Choroid plexus epithelial cell (primary cell): ENCODE results near the gene HSPA4.
A peak's percentile ranks its signal among the peaks of the same experiment; 100 is the strongest.

Experiments used
- DNase-seq: peaks from one replicate; pipeline ENCODE4 v3.0.0-alpha.2; 2010; ENCODE audit warnings: low read depth
- H3K4me3 ChIP-seq: 2 replicates; pipeline ENCODE4 v1.5.1; 2011; ENCODE audit warnings: low read depth, mild to moderate bottlenecking, control low read depth, low read length, moderate library complexity
- TF ChIP-seq, protein P1 (sequence below): conservative IDR thresholded peaks from 2 replicates; pipeline ENCODE4 v1.5.1; 2011; ENCODE audit warnings: low read depth, mild to moderate bottlenecking, control low read depth, inconsistent platforms, low read length, moderate library complexity

Gene HSPA4

DNA sequence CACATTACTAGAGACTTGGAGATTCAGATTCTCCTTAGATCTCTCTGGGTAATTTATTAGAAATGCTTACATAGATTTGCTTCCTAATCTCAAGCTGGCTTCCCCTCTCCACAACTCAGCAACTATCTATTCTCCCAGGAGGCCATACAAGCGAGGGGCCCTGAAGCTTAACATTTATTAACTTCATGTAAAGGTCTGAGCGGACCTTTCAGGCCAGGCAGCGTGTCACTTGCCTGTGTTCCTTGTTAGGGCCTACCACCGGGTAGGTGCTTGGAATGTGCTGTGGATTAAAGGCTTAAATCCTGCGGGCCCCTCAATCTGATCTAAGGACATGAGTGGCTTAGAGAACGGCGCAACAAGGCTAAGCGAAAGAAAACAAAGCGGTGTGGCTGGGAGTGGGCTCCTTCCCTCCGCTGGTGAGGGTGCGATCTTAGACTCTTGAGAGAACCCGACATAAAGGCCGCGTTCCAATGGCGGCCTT, 712 bp upstream of the HSPA4 start:
- DNase-seq: no peak

DNA sequence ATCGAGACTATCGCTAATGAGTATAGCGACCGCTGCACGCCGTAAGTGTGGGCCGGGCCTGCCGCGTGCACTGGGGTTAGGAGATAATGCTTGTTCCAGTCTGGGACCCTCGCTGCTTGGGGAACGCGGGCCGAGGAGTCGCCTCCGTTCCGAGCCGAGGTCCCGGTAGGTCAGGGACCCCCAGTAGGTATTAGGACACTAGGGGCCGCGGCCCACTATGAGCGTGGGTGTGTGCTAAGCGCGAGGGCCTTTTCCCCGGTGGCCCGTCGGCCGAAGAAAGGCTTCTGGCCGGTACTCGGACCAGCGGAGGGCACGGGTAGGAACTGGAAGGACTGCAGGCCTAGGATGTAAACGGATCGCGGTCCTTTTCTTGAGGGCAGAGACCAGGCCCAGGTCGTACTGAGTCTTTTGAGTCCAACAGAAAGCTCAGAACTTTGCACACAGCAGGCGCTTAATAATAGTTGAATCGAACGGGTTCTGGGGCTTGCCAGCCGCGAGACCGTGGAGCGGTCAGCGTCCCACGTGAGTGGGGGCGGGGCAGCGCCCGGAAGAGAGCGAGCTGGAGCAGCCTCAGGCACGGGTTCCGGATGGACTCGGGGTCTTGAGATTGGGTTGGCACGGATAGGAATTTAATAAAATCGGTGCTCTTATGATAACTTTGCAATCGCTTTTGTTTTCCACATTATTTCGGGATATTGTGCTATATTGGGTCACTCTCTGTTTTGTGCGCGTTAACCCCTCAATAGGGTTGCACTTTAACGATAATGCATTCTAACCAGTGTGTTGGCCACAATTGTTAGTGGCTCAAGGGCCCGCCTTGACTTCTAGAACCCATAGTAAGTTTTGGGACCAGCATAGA, 733 bp downstream of the HSPA4 start:
- TF ChIP-seq, protein P1, sequence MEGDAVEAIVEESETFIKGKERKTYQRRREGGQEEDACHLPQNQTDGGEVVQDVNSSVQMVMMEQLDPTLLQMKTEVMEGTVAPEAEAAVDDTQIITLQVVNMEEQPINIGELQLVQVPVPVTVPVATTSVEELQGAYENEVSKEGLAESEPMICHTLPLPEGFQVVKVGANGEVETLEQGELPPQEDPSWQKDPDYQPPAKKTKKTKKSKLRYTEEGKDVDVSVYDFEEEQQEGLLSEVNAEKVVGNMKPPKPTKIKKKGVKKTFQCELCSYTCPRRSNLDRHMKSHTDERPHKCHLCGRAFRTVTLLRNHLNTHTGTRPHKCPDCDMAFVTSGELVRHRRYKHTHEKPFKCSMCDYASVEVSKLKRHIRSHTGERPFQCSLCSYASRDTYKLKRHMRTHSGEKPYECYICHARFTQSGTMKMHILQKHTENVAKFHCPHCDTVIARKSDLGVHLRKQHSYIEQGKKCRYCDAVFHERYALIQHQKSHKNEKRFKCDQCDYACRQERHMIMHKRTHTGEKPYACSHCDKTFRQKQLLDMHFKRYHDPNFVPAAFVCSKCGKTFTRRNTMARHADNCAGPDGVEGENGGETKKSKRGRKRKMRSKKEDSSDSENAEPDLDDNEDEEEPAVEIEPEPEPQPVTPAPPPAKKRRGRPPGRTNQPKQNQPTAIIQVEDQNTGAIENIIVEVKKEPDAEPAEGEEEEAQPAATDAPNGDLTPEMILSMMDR: no peak
- peak; percentile 63 for DNase-seq
- H3K4me3 ChIP-seq: peak overlapping the region; percentile 99

More for the DNA sequence above, 712 bp upstream of the HSPA4 start:
- H3K4me3 ChIP-seq: peak overlapping the region; percentile 99
- TF ChIP-seq, protein P1: no peak

DNA sequence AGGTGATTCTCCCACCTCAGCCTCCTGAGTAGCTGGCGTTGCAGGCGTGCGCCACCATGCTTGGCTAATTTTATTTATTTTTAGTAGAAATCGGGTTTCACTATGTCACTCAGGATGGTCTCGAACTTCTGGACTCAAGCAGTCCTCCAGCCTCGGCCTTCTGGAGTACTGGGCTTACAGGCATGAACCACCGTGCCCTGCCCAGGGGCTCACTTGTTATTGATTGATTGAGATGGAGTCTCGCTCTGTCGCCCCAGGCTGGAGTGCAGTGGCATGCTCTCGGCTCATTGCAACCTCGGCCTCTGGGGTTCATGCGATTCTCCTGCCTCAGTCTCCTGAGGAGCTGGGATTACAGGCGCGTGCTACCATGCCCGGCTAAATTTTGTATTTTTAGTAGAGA, 1.6 kb downstream of the HSPA4 start:
- DNase-seq: no peak
- TF ChIP-seq, protein P1: no peak
- peak overlapping the region; percentile 99 for H3K4me3 ChIP-seq

DNA sequence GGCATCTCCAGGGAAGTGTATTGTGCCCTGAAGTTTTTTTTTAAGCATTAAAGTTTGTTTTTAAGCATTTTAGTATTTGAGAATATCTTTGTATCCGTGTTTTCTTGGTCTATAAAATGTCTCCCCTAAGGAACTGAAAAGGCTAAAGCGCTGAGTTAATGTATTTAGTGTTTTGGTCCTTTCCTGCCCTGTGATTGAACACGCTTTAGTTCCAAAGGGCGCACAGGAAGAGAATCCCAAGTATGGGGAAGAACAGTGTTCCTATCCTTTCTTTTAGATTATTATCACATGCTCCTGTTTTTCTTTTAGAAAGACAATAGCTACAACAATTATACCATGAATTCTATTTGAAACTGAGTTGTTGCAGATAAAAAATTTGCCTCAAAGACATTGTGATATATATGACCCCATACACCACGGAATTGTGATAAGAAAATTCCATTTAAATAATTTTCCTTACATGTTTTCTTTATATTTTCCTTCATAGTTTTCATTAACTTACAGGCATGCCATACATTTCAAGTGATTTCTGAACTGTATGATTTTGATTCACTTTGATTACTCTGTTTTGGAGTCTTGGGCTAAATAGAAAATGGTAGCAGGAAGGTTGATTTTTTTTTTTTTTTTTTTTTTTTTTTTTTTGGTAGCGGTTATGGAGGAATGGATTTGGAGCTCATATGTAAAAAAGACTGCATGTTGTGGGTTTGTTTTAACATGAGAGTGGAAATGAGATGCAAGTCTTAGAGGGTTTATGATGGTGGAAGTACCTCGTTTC, 3.1 kb downstream of the HSPA4 start:
- H3K4me3 ChIP-seq: no peak overlapping the region
- TF ChIP-seq, protein P1: no peak
- no peak for DNase-seq

DNA sequence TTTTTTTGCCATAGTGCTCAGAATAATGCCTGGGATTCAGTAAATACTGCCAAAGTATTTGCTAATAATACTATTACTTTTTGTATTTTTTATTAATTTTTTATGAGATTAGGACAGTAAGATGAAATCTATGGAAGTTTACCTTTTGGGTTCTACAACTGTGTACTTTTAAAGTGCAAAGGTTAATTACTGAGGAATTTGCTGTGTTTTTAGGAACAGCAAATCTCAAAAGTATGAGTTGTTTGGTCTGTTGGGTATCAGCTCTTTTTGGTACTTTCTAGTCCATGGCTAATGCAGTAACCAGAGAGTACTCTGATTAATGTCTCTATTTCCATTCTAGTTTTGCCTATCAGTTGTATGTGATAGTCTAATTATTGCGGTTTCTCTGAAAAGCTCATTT, 5.1 kb downstream of the HSPA4 start:
- H3K4me3 ChIP-seq: no peak overlapping the region
- TF ChIP-seq, protein P1: no peak
- no peak for DNase-seq

DNA sequence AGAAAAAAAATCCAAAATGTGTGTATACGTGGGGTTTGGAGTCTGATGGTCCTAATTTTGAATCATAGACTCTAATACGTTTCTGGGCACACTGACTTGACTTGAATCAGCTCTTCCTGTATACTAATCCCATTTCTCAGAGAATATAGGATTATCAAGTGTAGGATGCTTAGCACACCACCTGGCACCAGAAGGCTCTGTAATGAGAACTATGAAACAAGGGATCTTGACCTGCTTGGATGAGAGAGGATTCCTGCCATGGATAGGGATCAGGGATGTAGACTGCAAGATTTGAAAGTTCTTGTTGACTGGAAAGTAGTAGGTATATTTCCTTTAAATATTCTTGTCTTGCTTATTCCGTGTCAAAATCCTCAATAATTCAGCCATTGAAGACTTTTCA, 7.8 kb downstream of the HSPA4 start:
- TF ChIP-seq, protein P1: no peak
- no peak overlapping the region for H3K4me3 ChIP-seq
- DNase-seq: no peak
